Measurements from ENCODE around the gene PTPRT.

DNA sequence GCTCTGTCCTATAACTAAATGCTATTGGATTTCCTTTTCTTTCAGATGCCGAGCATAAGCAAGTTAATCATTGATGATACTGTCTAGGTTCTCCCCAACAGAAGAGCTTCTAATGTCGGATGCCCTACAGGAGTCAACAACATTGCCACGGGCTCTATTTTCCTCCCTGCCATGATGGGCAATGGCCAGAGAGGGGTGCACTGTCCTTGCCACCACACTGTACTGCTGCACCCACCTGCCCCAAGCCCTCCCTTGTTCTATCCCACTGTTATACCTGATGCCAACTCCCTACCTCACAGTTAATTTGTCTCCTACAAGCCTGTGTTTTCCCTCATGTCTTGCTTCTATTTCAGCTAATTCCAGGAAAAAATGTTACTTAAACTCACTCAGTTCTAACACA lies 797.9 kb downstream of the PTPRT start:
- TF ChIP-seq POLR2AphosphoS5 (IDR thresholded peaks at IDR 0.05) (no peak), POLR2A (IDR thresholded peaks at IDR 0.05) (no peak)
- TF ChIP-seq, protein P1, sequence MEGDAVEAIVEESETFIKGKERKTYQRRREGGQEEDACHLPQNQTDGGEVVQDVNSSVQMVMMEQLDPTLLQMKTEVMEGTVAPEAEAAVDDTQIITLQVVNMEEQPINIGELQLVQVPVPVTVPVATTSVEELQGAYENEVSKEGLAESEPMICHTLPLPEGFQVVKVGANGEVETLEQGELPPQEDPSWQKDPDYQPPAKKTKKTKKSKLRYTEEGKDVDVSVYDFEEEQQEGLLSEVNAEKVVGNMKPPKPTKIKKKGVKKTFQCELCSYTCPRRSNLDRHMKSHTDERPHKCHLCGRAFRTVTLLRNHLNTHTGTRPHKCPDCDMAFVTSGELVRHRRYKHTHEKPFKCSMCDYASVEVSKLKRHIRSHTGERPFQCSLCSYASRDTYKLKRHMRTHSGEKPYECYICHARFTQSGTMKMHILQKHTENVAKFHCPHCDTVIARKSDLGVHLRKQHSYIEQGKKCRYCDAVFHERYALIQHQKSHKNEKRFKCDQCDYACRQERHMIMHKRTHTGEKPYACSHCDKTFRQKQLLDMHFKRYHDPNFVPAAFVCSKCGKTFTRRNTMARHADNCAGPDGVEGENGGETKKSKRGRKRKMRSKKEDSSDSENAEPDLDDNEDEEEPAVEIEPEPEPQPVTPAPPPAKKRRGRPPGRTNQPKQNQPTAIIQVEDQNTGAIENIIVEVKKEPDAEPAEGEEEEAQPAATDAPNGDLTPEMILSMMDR (IDR thresholded peaks at IDR 0.05), result no peak

Measured in breast epithelium (tissue), 3 donors.